GM12873 (cell line): ENCODE measurements around the gene PKD1L1.

Experiments
- TF ChIP-seq, protein P1 (sequence below): IDR thresholded peaks from 2 replicates; pipeline ENCODE4 v1.5.1; 2012; ENCODE audit warnings: low read depth, mild to moderate bottlenecking, moderate library complexity, low read length, control low read depth; ENCODE audit not compliant: insufficient read depth; ENCODE audit errors: missing control alignments

Gene PKD1L1

DNA sequence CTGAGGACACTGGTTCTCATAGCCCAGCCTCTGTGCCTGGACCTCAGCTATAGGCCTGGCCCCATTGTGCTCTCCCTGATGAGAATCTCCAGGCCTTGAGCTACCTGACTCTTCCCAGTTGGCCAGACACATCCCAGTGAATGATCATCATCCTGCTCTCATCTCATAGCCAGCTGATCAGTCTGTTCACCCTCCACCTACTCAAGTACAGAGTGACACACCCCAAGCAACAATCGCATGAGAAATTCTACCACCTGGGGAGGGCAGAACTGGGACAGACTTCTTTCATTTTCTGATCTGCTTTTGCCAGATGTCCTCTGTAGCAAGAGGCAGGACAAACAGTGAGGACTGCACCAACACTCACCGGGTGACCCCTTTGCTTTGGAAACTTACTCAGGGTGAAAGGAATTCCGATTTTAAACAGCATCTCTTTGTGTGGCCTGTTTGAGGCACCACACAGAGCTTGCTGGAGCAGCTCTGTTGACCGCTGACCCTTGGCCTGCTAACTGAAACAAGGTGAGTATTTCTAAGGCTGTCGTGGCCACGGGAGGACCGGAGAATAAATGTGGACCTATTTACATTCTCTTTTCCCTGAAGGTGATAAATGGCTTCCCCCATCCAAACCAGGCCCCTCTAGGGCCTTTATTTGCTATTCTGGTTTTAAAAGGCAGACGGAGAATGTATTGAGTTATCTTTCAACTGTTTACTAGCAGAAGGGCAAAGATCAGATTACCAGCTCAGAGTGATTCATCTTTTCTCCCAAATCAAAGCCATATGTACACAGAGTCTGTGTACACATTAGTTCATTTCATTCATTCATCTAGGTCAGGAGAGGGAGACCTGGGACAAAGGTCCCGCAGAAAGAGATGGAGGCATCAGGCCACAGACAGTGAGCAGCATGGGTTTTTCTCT is 184.9 kb downstream of the PKD1L1 start:
- TF ChIP-seq, protein P1, sequence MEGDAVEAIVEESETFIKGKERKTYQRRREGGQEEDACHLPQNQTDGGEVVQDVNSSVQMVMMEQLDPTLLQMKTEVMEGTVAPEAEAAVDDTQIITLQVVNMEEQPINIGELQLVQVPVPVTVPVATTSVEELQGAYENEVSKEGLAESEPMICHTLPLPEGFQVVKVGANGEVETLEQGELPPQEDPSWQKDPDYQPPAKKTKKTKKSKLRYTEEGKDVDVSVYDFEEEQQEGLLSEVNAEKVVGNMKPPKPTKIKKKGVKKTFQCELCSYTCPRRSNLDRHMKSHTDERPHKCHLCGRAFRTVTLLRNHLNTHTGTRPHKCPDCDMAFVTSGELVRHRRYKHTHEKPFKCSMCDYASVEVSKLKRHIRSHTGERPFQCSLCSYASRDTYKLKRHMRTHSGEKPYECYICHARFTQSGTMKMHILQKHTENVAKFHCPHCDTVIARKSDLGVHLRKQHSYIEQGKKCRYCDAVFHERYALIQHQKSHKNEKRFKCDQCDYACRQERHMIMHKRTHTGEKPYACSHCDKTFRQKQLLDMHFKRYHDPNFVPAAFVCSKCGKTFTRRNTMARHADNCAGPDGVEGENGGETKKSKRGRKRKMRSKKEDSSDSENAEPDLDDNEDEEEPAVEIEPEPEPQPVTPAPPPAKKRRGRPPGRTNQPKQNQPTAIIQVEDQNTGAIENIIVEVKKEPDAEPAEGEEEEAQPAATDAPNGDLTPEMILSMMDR, result no peak

DNA sequence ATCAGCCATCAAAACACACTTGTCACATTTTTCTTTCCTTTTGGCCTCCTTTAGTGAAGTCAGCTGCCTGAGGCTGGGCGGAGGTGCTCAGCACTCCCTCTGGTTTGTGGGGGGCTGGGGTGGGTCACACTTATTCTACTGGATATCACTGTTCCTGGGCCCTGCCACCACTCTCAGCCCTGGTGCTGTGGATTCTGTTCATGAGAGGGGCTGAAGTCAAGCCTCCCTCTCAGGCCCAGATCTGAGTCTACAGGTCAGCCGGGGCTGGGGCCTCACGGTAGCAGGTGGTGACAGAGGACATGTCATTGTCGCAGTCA is 185.6 kb downstream of the PKD1L1 start:
- TF ChIP-seq, protein P1, result no peak

DNA sequence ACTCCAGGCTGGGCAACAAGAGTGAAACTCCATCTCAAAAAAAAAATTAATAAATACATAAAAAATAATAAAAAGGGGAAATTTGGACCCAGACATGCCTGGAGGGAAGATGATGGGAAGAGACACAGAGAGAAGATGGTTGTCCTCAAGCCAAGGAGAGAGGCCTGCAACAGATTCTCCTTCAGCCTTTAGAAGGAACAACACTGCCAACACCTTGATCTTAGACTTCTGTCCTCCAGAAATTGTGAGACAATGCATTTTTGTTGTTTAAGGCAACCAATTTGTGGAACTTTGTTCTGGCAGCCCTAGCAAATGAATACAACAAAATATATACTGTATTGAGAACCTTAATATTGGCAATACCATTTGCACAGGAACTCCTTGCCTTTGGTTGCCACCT is 186.1 kb downstream of the PKD1L1 start:
- TF ChIP-seq, protein P1, result no peak

DNA sequence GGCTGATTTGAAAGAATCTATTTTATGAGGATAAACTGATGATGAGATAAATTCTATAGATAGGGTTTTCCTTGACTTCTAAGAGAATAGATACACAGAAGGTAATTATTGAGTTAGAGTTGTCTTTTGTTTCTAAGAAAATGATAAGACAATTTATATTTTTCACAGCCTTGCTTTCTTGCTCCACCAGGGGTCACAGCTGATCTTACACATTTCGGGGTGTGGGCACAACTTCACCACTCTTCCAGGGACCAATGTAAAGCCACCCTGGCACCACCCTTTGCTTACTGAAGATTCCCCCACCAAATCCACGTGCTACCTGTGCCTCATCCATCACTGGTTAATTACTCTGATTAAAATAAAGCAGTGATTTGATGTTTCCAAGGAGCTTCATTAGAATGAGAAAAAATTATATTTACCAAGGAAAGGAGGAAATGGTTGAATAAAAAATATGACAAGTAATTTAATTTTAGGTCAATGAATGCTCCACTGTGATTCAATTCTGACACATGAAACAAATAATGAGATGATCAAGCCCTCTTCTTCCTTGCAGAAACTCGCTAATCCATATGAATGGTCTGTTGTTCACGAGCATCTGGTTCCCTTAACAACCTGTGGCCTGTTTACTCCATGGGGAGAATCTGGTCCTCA is 189.1 kb downstream of the PKD1L1 start:
- TF ChIP-seq, protein P1, result peak; percentile 9

DNA sequence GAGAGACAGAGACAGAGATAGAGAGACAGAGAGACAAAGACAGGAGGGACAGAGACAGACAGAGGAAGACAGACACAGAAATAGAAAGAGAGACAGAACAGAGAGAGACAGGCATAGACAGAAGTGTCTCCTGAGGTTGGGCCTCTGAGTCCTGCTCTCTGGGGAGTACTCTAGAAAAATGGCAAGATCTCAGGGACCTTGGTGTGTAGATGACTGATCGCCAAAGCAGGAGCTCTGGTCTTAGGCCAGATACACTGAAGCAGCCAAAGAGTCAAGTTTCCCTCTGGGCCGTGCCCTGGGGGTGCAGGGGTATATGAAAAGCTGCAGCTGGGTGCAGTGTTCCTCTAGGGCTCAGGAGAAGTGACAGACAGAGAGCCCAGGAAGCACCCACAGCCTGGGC is 189.7 kb downstream of the PKD1L1 start:
- TF ChIP-seq, protein P1, result no peak

DNA sequence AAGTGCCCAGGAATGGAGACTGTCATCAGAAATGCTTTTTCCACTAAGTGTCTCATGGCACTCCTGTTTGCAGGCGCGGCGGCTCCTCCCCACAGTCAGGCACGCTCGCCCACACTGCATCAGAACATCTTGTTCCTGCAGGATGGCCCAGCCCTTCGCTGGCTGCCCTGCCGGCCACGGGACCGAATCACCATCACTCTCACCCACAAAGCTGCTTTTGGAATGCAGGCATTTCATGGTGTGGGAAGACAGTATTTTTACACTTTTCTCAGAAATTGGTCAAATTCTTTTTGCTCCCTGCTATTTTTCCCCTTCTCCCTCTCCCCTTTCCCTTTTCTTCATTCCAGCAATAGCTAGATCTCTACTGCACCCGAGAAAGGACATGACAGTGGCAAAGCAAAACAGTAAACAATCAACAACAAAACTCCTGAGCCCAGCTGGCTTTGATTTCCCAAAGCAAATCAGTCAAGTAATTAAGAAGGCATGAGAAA is 190.3 kb downstream of the PKD1L1 start:
- TF ChIP-seq, protein P1, result no peak

DNA sequence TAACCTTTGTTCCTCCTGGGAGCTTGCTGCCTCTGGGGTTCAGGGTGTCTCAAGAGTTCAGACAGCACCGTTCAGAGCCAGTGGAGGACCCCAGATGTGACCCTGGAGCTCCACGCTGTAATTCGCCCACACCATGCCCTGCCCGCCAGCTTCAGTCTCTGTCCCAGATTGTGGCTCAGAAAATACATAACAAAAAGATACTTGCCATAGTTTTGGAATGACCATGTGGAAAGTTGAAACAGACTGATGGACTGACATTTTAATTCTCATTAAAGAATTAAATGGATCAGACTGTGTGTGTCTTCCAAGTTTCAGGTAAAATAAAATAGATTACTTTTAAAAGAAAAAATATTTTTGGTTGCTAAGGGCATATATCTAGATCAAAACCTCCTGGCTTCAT is 191.6 kb downstream of the PKD1L1 start:
- TF ChIP-seq, protein P1, result no peak
